Duodenal mucosa (tissue), 2 donors: ENCODE measurements around the gene MAST4.
"Not testable (repeated sequence)": the region's sequence is repeated elsewhere in the genome, so short reads cannot be mapped to it uniquely, and the experiment has no call there.

ENCODE experiments used
- H3K27ac ChIP-seq: one replicate; pipeline ENCODE4 v1.7.0; 2013; ENCODE audit warnings: low read depth, low read length
- H3K27me3 ChIP-seq, 2 donors: one replicate each; pipeline ENCODE4 v1.7.0; 2013; ENCODE audit warnings: low read length in 2 of 2, control low read depth in 1 of 2; ENCODE audit not compliant: insufficient read depth in 2 of 2, control insufficient read depth in 1 of 2
- H3K36me3 ChIP-seq, 2 donors: one replicate each; pipeline ENCODE4 v1.7.0; 2013; ENCODE audit warnings: low read length in 2 of 2, control low read depth in 1 of 2; ENCODE audit not compliant: insufficient read depth in 2 of 2, control insufficient read depth in 1 of 2
- H3K4me1 ChIP-seq, 2 donors: one replicate each; pipeline ENCODE4 v1.7.0; 2013; ENCODE audit warnings: low read length in 2 of 2, control low read depth in 1 of 2; ENCODE audit not compliant: insufficient read depth in 2 of 2, control insufficient read depth in 1 of 2
- H3K4me3 ChIP-seq, 2 donors: one replicate each; pipeline ENCODE4 v1.7.0; 2013; ENCODE audit warnings: low read length in 2 of 2, low read depth in 1 of 2
- H3K9ac ChIP-seq, 2 donors: one replicate each; pipeline ENCODE4 v1.7.0; 2013; ENCODE audit warnings: low read length in 2 of 2, low read depth in 1 of 2
- H3K9me3 ChIP-seq, 2 donors: one replicate each; pipeline ENCODE4 v1.7.0; 2013; ENCODE audit warnings: low read length in 2 of 2, control low read depth in 1 of 2; ENCODE audit not compliant: control insufficient read depth in 1 of 2

The MAST4 gene

DNA sequence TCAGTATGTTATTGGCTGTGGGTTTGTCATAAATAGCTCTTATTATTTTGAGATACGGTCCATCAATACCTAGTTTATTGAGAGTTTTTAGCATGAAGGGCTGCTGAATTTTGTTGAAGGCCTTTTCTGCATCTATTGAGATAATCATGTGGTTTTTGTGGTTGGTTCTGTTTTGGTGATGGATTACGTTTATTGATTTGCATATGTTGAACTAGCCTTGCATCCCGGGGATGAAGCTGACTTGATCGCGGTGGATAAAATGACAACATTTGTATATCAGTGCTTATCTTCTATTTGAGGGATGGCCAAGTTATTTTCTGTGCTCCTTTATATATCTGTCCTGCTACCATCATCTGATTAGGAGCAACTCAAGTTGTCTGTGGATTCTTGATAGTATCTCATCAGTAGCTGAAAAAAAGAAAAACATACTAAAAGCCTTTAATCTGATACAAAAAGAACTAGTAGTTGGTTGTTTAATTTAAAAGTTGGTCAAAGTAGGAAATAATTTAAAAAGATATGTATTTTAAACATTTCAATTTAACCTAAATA, 531.2 kb downstream of the MAST4 start:
- not testable (repeated sequence) for H3K4me1 ChIP-seq, H3K9me3 ChIP-seq

DNA sequence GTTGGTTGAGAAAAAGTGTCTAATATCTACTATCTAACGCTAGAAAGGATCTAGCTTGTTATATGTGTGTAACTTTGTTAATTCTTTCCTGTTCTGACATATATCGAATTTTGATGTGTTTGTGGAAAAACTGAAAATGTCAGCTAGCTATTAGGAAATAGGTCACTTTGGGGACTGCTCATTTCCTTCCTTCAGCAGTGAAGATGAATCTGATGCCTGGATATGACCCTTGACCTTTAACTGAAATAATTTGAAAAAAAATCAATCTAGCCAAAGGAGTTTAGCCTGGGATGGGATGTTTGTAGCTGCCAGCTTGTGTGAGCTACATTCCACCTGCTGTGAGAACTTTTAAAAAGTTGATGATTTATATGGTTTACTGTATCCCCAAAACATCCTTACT, 533.6 kb downstream of the MAST4 start:
- Histone ChIP-seq H3K27ac (no peak overlapping the region), H3K36me3 (peaks cover 3 to 11% of the 10 kb centered on the region in 2 donors), H3K4me3 (no peak overlapping the region), H3K4me1 (no peaks in the 10 kb centered on the region), H3K9me3 (no peaks in the 10 kb centered on the region), H3K9ac (no peak overlapping the region), H3K27me3 (no peaks in the 10 kb centered on the region)

More for the DNA sequence above, 531.2 kb downstream of the MAST4 start:
- not testable (repeated sequence) for H3K27me3 ChIP-seq, H3K27ac ChIP-seq, H3K4me3 ChIP-seq, H3K9ac ChIP-seq
- peaks cover 0 to 11% of the 10 kb centered on the region in 2 donors for H3K36me3 ChIP-seq

DNA sequence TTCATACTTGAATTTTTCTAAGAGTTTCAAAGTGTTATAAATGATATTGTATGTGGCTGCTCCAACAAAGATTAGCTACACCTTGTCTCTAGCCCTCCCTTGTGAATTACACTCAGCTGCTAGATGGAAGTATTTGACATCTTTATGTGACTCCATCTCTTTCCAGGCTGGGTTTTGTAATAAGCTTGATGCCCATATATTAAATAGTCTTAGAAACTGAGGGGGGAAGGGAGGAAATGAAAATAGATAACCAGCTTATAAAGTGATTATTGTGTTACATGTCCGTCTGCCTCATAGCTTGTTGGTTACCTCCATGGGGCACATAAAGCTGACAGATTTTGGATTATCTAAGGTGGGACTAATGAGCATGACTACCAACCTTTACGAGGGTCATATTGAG, 537.0 kb downstream of the MAST4 start:
- H3K36me3 ChIP-seq, result peaks cover 11 to 14% of the 10 kb centered on the region in 2 donors
- no peaks in the 10 kb centered on the region for H3K9me3 ChIP-seq
- no peak overlapping the region for H3K27ac ChIP-seq
- no peak overlapping the region for H3K4me3 ChIP-seq
- no peaks in the 10 kb centered on the region for H3K27me3 ChIP-seq
- no peak overlapping the region for H3K9ac ChIP-seq
- no peaks in the 10 kb centered on the region for H3K4me1 ChIP-seq

- Histone ChIP-seq H3K9ac (no peak overlapping the region), H3K36me3 (peaks cover 11 to 14% of the 10 kb centered on the region in 2 donors), H3K4me1 (no peaks in the 10 kb centered on the region), H3K27ac (no peak overlapping the region), H3K4me3 (no peak overlapping the region), H3K27me3 (no peaks in the 10 kb centered on the region), H3K9me3 (no peaks in the 10 kb centered on the region)
Observed at GRCh38 chr5:67133776-67134175, 537.6 kb downstream of the MAST4 start.

DNA sequence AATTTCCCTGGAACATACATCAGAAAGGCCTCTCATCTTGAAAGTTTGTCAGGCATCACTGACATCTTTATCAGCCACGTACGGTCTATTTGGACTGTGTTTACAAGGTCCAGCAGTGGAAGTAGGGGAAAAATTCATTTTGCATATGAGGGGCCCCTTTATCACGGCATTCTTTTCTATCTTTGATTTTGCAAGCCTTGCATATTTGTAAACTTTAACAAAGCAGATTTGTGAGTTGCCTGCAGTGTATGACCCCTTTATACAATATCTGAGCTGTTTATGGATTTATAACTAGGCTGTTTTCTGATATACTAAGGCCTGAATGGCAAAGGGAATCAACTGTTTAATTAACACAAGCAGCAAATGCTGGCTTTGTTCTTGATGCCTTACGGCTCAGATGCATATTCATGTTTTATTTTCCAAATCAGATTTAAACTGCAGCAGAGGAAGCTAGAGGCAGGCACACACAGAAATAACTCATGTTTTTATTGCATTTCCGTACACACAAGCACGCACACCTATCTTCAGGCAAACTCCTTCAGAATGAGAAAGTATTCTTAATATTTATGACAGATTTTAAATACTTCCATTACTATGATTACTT, 539.3 kb downstream of the MAST4 start:
- H3K4me3 ChIP-seq, result no peak overlapping the region
- H3K4me1 ChIP-seq, result no peaks in the 10 kb centered on the region
- no peak overlapping the region for H3K9ac ChIP-seq
- H3K27ac ChIP-seq, result no peak overlapping the region
- H3K9me3 ChIP-seq, result no peaks in the 10 kb centered on the region
- H3K27me3 ChIP-seq, result no peaks in the 10 kb centered on the region
- H3K36me3 ChIP-seq, result peaks cover 7 to 14% of the 10 kb centered on the region in 2 donors

GRCh38 chr5:67139030-67139429, 542.8 kb downstream of the MAST4 start:
- Histone ChIP-seq H3K4me3 (no peak overlapping the region), H3K27ac (no peak overlapping the region), H3K36me3 (peaks cover 13 to 23% of the 10 kb centered on the region in 2 donors), H3K4me1 (peaks cover 5 to 8% of the 10 kb centered on the region in 2 donors), H3K9me3 (no peaks in the 10 kb centered on the region), H3K27me3 (no peaks in the 10 kb centered on the region), H3K9ac (no peak overlapping the region)

- H3K4me1 ChIP-seq, result peaks cover 7 to 13% of the 10 kb centered on the region in 2 donors
- H3K27ac ChIP-seq, result no peak overlapping the region
- H3K9ac ChIP-seq, result no peak overlapping the region
- H3K9me3 ChIP-seq, result no peaks in the 10 kb centered on the region
- peaks cover 9 to 30% of the 10 kb centered on the region in 2 donors for H3K36me3 ChIP-seq
- H3K27me3 ChIP-seq, result no peaks in the 10 kb centered on the region
- no peak overlapping the region for H3K4me3 ChIP-seq
Observed at GRCh38 chr5:67140413-67140812, 544.2 kb downstream of the MAST4 start.

DNA sequence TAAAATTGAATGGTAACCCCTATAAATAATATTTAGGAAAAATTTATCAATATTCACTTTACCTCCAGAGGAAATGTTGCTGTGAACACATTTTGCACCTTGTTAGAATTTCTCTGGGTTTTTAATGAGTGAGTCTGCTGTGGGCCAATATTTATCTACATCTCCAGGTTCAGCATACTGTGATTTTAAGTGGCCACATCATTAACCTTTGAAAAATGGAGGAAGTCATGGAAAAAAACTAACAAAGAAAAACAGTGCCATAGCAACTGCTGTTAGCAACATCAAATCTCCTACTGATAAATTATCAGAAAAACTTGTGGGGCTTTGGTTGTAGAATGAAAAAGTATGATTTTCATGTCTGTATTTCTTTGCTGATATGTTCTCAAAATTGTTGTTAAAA, 545.5 kb downstream of the MAST4 start:
- Histone ChIP-seq H3K27me3 (no peaks in the 10 kb centered on the region), H3K36me3 (peaks cover 9 to 28% of the 10 kb centered on the region in 2 donors), H3K27ac (no peak overlapping the region), H3K4me3 (no peak overlapping the region), H3K4me1 (peaks cover 7 to 13% of the 10 kb centered on the region in 2 donors), H3K9me3 (no peaks in the 10 kb centered on the region), H3K9ac (no peak overlapping the region)

DNA sequence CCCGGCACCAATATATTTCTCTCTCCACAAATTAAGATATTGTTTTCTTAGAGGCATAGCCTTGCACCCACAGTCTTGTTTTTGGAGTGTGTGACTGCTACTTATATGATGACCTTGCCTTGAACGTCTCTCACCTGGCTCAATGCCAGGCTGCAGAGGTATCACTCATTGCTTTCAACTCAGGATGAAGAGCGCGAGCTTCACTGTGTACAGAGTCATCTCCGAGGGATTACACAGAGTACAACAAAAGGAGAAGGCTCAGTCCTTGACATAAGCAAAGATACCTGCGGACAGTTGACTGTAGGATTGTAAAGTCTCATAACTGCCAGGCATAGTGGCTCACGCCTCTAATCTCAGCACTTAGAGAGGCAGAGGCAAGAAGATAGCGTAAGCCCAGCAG, 546.6 kb downstream of the MAST4 start:
- peaks cover 7 to 13% of the 10 kb centered on the region in 2 donors for H3K4me1 ChIP-seq
- no peak overlapping the region for H3K27ac ChIP-seq
- H3K27me3 ChIP-seq, result no peaks in the 10 kb centered on the region
- H3K4me3 ChIP-seq, result no peak overlapping the region
- no peaks in the 10 kb centered on the region for H3K9me3 ChIP-seq
- no peak overlapping the region for H3K9ac ChIP-seq
- H3K36me3 ChIP-seq, result peaks cover 10 to 23% of the 10 kb centered on the region in 2 donors

- Histone ChIP-seq H3K4me3 (no peak overlapping the region), H3K27me3 (no peaks in the 10 kb centered on the region), H3K27ac (no peak overlapping the region), H3K4me1 (peaks cover 7 to 13% of the 10 kb centered on the region in 2 donors), H3K9me3 (no peaks in the 10 kb centered on the region), H3K9ac (no peak overlapping the region), H3K36me3 (peaks cover 13 to 24% of the 10 kb centered on the region in 2 donors)
Observed at GRCh38 chr5:67143549-67143948, 547.4 kb downstream of the MAST4 start.
